Keratinocyte (primary cell): Measurements from ENCODE around the gene DCHS2.

Experiments
- EZH2 ChIP-seq: IDR thresholded peaks from one replicate; pipeline ENCODE4 v1.6.1; 2012; ENCODE audit warnings: inconsistent platforms, mild to moderate bottlenecking, low read length, moderate library complexity
- TF ChIP-seq, protein P1 (sequence below), 3 experiments: IDR thresholded peaks in 1 of 3; conservative IDR thresholded peaks in 1 of 3; optimal IDR thresholded peaks in 1 of 3; 2 replicates in 2 of 3; 3 replicates in 1 of 3; pipeline versions ENCODE3 to v1.5.1; 2011; ENCODE audit warnings: low read length in 3 of 3, mild to moderate bottlenecking in 3 of 3, moderate library complexity in 2 of 3, control low read depth in 1 of 3, inconsistent platforms in 1 of 3; ENCODE audit not compliant: insufficient read depth in 2 of 3; ENCODE audit errors: extremely low read depth in 1 of 3

DNA sequence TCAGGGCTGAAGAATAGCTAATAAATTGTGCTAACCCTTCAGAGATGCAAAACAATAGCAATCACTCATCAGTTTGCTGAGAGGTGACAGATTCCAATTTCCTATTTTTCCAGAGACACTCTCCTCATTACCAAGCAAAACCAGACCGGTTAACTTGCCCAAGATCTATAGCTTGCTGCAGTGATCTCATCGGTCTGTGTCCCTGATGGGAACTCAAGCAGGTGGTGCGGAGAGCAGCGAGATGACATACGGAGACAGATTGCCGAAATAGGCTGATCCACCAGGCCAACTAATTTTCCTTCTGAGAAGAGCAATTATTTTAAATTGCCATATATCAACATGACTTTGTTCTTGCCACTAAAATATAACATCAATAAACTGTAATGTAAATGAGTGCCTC is 10.5 kb upstream of the DCHS2 start:
- no peak for TF ChIP-seq EZH2
- TF ChIP-seq, protein P1, sequence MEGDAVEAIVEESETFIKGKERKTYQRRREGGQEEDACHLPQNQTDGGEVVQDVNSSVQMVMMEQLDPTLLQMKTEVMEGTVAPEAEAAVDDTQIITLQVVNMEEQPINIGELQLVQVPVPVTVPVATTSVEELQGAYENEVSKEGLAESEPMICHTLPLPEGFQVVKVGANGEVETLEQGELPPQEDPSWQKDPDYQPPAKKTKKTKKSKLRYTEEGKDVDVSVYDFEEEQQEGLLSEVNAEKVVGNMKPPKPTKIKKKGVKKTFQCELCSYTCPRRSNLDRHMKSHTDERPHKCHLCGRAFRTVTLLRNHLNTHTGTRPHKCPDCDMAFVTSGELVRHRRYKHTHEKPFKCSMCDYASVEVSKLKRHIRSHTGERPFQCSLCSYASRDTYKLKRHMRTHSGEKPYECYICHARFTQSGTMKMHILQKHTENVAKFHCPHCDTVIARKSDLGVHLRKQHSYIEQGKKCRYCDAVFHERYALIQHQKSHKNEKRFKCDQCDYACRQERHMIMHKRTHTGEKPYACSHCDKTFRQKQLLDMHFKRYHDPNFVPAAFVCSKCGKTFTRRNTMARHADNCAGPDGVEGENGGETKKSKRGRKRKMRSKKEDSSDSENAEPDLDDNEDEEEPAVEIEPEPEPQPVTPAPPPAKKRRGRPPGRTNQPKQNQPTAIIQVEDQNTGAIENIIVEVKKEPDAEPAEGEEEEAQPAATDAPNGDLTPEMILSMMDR (optimal IDR thresholded peaks at IDR 0.05 in 1 of 3, IDR thresholded peaks at IDR 0.05 in 1 of 3, conservative IDR thresholded peaks at IDR 0.05 in 1 of 3; ENCODE audit: extremely low read depth in 1 of 3, insufficient read depth in 2 of 3, low read length in 3 of 3) = no peak
